Measurements from ENCODE around the gene NPAS3. TPM values are rescaled to one million over a fixed set of nuclear protein-coding genes. Genes with fewer than 3 reads are reported as not detected.
A peak's percentile ranks its signal among the peaks of the same experiment; 100 is the strongest.

NPAS3 gene
- total RNA-seq, 4 donors from 2014 or later, result 1.9 to 10.6 (median 2.2) TPM

GRCh38 chr14:33786091-33786825, 847.6 kb downstream of the NPAS3 start:
- WGBS, 2 donors (ENCODE audit: low coverage in 1 of 2), result 78 to 87% methylated on average over 4 of the region's 4 CpGs
- Histone ChIP-seq H3K4me3 (no peak overlapping the region), H3K36me3 (no peaks in the 10 kb centered on the region), H3K27me3 (no peaks in the 10 kb centered on the region), H3K27ac (no peak overlapping the region), H3K9me3 (no peaks in the 10 kb centered on the region), H3K4me1 (peaks cover 0 to 2% (median 0%) of the 10 kb centered on the region in 3 donors)
- TF ChIP-seq EP300 (IDR thresholded peaks at IDR 0.05) (no peak), POLR2AphosphoS5 (IDR thresholded peaks at IDR 0.05) (no peak), POLR2A (IDR thresholded peaks at IDR 0.05) (no peak), CTCF (IDR thresholded peaks at IDR 0.05) (no peak)
- ATAC-seq, result no peak

DNA sequence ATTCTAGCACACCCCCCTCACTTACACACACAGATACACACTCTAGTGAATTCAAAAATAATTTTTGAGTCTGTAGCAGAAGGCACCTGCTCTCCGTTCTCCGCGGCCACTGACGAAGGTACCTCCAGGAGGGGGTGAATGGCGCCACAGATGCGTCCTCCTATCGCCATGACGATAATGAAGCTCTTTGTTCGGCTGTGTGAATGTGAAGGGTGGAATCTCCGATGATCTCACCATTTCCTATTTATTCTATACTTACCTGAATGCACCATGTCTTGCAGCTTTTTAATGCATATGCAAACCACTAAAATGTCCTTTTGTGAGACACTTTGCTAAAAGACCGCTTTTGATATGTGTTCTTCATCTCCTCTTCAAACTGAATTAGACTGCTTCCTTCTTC, 849.5 kb downstream of the NPAS3 start:
- H3K36me3 ChIP-seq, result no peaks in the 10 kb centered on the region
- no peaks in the 10 kb centered on the region for H3K9me3 ChIP-seq
- no peak overlapping the region for H3K4me3 ChIP-seq
- H3K27ac ChIP-seq, result no peak overlapping the region
- WGBS, 2 donors (ENCODE audit: low coverage in 1 of 2), result 84 to 95% methylated on average over 9 to 11 of the region's 11 CpGs
- ATAC-seq, result no peak
- no peak for TF ChIP-seq POLR2A (IDR thresholded peaks at IDR 0.05)
- TF ChIP-seq EP300 (IDR thresholded peaks at IDR 0.05), result no peak
- no peak for TF ChIP-seq CTCF (IDR thresholded peaks at IDR 0.05)
- TF ChIP-seq POLR2AphosphoS5 (IDR thresholded peaks at IDR 0.05), result no peak
- H3K27me3 ChIP-seq, result no peaks in the 10 kb centered on the region
- peaks cover 0 to 13% (median 4%) of the 10 kb centered on the region in 3 donors for H3K4me1 ChIP-seq

DNA sequence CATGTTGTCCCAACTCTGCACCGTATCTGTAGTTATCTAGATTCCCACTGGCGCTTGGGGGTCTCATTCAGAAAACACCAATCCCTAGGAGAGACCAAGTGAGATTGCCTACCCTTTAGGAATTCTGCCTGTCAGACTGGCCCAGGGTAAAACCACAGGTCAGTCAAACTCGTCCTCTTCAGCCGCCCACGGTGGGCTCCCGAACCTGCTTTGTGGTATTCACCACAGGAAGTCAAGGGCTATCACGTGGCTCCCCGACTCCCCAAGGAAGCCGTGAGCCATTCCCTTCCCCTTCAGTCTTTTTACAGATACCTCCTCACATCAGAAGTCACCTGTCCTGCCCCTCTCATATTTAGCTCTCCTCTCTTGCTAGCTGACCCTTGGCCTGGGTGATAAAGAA, 852.3 kb downstream of the NPAS3 start:
- H3K27ac ChIP-seq, result no peak overlapping the region
- H3K4me3 ChIP-seq, result no peak overlapping the region
- no peaks in the 10 kb centered on the region for H3K27me3 ChIP-seq
- H3K36me3 ChIP-seq, result no peaks in the 10 kb centered on the region
- peaks cover 0 to 25% (median 4%) of the 10 kb centered on the region in 3 donors for H3K4me1 ChIP-seq
- 69% methylated on average over 7 of the region's 9 CpGs; no CpG with 5 or more reads in 1 of the 2 donors for WGBS, 2 donors (ENCODE audit: low coverage in 1 of 2)
- no peaks in the 10 kb centered on the region for H3K9me3 ChIP-seq
- ATAC-seq, result no peak
- TF ChIP-seq POLR2A (IDR thresholded peaks at IDR 0.05) (no peak), EP300 (IDR thresholded peaks at IDR 0.05) (no peak), CTCF (IDR thresholded peaks at IDR 0.05) (no peak), POLR2AphosphoS5 (IDR thresholded peaks at IDR 0.05) (no peak)

- Histone ChIP-seq H3K27me3 (no peaks in the 10 kb centered on the region), H3K4me3 (no peak overlapping the region), H3K9me3 (no peaks in the 10 kb centered on the region), H3K36me3 (no peaks in the 10 kb centered on the region), H3K4me1 (peaks cover 0 to 25% (median 4%) of the 10 kb centered on the region in 3 donors), H3K27ac (no peak overlapping the region)
- ATAC-seq, result no peak
- no peak for TF ChIP-seq EP300 (IDR thresholded peaks at IDR 0.05)
- WGBS, 2 donors (ENCODE audit: low coverage in 1 of 2), result 49 to 56% methylated on average over 8 of the region's 8 CpGs
Observed at GRCh38 chr14:33792009-33792719, 853.5 kb downstream of the NPAS3 start.

DNA sequence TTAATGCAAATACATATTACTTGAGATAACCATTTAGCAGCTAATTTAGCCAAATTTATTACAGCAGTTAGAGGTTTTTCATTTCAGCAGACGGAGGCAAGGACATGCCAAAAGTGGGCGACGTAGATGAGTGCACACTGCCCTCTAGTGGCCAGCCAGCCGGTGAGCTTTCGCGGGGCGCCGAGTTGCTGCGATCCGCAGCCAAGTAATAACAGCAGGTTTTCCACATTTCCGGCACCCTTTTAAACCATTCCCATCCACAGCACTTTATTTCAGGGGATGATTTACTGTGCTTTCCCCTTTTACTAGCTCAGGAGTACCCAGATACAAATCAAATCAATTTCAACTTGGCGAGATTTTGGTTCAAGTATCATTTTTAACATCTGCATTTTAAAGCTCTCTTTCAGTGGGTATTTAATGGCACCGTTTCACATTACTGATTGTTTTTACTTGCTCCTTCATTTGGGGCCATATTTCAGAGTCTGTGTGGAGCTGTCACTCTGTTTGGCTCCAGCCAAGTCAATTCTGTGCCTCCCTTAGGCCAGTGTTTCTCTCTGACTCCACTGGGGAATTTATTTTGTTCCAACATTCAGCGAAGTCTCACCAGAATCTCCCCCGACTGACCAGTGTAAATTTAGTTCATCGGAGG, 854.2 kb downstream of the NPAS3 start:
- Histone ChIP-seq H3K4me1 (peaks cover 0 to 25% (median 4%) of the 10 kb centered on the region in 3 donors), H3K9me3 (no peaks in the 10 kb centered on the region), H3K27me3 (no peaks in the 10 kb centered on the region), H3K36me3 (no peaks in the 10 kb centered on the region), H3K27ac (peak overlapping the region in 3 of 4 donors; percentile 26 to 43 (median 35)), H3K4me3 (peak overlapping the region; percentile 31 to 32)
- peak; percentile 87 for ATAC-seq
- peak; percentile 64 for TF ChIP-seq POLR2AphosphoS5 (IDR thresholded peaks at IDR 0.05)
- peak; percentile 87 to 95 (median 92) for TF ChIP-seq CTCF (IDR thresholded peaks at IDR 0.05)
- no peak for TF ChIP-seq POLR2A (IDR thresholded peaks at IDR 0.05)
- no peak for TF ChIP-seq EP300 (IDR thresholded peaks at IDR 0.05)
- WGBS, 2 donors (ENCODE audit: low coverage in 1 of 2), result 11 to 16% methylated on average over 5 to 16 of the region's 16 CpGs
